AML-193 (cell line): ENCODE results near the gene NKAIN2.
"Not testable (repeated sequence)": the region's sequence is repeated elsewhere in the genome, so short reads cannot be mapped to it uniquely, and the experiment has no call there.

Experiments
- DNase-seq, 2 experiments: peaks; one replicate each; lab custom pipeline; 2025; lab: John Stamatoyannopoulos, UW

Gene NKAIN2

DNA sequence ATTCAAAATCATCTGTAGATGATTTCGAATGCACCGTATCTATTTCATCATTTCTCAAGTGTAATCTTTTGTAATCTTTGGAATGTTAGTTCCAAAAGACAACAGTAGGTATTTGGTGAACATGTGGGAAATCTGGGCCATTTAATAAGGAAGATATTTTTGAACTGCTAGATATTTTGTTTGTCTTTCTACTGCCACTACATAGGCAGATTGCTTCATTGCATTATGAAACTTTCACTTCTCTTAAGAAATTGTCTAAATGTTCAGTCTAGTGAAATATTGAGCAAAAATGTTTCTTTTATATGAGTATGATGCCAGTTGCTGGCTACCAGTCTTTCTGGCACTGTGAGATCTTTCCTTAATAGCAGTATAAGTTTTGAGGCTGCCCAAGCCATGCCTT, 630.8 kb downstream of the NKAIN2 start:
- DNase-seq = no peak

DNA sequence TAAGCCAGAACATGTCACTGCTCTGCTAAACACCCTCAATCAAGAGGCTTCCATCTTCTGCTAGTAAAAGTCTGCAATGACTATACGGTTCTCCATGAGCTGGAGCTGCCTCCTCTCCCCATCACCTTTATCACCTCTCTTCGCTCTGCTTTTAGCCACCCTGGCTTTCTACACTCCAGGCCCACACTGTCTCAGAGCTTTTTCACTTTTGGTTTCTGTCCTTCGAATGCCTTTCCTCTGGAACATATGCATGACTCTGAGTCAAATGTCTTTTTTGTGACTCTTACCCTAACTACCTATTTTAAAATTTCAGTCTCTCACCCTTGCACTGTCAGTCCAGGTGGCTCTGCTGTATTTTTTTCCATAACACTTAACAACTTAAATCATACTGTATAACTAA, 633.1 kb downstream of the NKAIN2 start:
- DNase-seq = no peak

- no peak for DNase-seq
Observed at GRCh38 chr6:124438546-124439065, 634.9 kb downstream of the NKAIN2 start.

GRCh38 chr6:124441450-124441849, 637.8 kb downstream of the NKAIN2 start:
- no peak for DNase-seq

GRCh38 chr6:124443541-124443940, 639.9 kb downstream of the NKAIN2 start:
- DNase-seq = no peak

DNA sequence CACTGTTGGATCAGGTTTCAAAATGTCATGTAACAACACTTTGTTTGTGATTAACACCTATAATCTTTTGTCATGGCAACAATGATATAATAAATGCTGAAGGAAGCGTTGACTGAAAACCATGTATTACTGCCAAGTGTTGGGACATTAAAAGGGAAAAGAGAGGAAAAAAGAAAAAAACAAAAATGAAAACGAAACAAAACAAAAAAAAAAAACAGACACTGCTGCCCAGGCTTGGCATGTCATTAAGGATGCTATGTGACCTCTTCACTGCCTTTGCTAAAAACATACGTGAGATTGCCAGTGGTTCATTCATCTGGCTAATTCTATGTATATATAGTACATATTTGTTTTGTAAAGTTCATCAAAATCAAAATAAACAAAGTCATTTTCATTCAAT, 641.9 kb downstream of the NKAIN2 start:
- DNase-seq = no peak

DNA sequence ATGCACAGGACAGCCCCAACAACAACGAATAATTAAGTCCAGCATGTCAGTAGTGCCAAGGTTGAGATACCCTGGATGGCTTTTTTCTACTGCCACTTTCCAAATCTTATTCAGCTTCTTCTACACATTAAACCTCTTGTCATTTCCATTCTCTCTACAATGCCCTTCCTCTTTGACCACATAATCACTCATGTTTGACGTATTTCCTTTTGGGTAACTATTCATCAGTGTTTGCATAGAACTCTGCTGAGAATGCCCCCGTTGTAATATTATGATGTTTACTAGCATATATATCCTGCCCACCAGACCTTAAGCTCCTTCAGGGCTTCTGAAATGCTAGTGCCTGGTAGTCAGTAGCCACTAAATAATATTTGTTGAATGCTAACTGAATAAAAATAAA, 643.3 kb downstream of the NKAIN2 start:
- DNase-seq = no peak

GRCh38 chr6:124459268-124459667, 655.6 kb downstream of the NKAIN2 start:
- no peak for DNase-seq

GRCh38 chr6:124462750-124463149, 659.1 kb downstream of the NKAIN2 start:
- DNase-seq = no peak

DNA sequence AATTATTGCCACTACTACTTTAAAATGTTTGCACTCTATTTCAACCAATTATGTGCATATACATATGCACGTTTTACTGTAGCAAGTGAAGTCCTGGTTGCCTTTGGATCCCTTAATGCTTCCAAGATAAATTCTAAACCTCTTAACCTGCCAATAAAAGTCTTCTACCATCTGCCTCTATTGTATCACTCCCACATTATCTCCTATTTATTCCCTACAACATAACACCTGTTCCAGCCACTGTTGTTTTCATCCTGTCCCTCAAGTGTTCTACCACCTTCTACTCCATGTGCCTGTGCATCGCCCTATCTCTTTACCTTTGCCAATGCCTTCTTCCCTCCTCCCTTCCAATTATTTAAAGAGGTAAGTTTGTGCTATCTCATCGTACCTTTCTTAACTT, 659.6 kb downstream of the NKAIN2 start:
- DNase-seq = no peak

- not testable (repeated sequence) for DNase-seq
Observed at GRCh38 chr6:124464600-124464999, 660.9 kb downstream of the NKAIN2 start.

DNA sequence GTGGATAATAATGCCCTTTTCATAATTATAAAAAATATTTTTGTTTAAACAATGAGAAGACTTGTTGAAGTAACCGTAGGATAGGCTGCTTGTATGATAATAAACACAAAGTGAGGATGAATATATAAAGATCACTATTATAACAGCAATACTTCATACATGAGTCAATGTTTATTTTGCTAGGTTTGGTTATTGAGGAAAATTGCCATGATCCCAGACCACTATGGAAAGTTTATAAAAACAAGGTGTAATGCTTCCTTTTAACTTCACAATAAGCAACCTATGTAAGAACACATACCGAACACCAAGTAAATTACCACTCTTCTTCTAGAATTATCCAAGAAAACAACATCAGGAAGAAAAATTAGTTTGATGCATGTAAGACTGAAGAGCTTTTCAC, 663.3 kb downstream of the NKAIN2 start:
- DNase-seq = no peak

GRCh38 chr6:124467366-124467765, 663.7 kb downstream of the NKAIN2 start:
- no peak for DNase-seq

- DNase-seq = no peak
Observed at GRCh38 chr6:124470803-124471202, 667.1 kb downstream of the NKAIN2 start.

DNA sequence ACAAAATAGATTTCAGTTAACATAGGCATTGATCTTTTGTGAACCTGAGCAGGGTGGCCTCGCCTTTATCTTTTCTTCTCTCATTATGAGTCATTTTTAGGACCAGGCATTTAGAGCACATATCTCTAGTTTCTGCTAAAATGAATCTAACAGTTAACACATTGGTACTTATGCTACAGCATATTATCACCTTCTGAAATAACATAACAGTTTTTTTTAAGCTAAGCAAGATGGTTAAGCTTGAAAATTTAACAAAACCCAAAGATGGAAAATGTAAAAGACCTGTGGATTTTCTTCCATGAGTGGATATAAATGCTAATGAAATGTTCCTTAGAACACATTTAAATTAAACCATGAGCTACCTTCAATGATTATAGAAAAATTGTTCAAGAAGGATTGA, 671.5 kb downstream of the NKAIN2 start:
- no peak for DNase-seq

GRCh38 chr6:124478906-124479305, 675.2 kb downstream of the NKAIN2 start:
- DNase-seq = no peak

DNA sequence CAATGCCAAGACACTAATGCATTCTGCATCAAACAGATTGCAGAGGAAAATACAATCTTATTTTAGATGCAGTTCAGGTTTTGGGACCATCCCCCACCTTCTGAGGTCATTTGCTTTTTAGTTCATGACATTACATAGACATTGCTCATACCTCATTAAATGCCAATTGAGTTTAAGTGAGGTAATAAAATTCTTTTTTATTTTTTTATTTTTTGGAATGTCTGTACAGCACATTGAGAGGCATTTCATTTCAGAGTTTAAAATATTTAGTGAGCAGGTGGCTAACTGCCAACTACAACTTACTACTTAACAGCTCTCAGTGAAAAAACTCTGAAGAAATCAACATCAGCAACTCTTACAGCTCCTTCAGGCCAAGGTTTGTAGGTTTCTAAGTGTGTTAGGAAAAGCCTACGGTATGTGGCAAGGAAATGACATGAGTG, 676.3 kb downstream of the NKAIN2 start:
- no peak for DNase-seq

DNA sequence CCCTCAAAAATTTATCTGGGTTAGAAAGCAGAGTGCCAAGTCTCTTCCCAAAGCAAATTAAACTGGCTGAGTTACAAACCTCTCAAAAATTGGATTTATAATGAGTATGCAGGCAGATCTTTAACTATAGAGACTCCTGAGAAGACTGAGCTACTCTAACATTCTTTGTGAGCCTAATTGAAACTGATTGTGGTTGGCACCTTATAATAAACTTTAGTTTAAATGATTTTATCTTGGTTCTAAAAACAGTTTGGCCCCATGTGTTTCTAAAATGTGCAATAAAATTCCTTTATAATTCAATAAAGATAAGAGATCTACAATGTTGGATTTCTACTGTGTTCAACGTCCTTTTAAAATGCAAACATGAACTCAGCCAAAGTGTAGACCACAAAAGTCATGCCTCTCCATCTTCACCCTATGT, 678.4 kb downstream of the NKAIN2 start:
- no peak for DNase-seq

GRCh38 chr6:124487623-124488431, 684.2 kb downstream of the NKAIN2 start:
- no peak for DNase-seq

DNA sequence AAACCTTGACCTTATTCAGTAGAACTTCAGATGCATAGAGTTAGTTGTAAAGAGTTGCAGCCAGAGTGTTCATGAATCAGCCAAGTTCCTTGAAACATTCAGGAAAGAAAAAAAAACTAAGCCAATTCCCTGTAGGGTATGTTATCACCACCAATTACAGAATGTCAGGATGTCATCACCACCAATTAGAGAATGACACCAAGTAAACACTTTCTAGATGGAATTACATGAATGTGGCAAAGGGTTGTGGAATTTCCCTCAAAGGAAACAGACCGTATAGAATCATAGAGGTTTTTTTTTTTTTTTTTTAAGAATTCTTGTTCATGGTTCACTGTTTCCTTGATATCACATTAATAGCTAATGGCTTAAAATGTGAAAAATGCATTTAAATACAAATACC, 686.5 kb downstream of the NKAIN2 start:
- no peak for DNase-seq

- no peak for DNase-seq
Observed at GRCh38 chr6:124493259-124493658, 689.6 kb downstream of the NKAIN2 start.

GRCh38 chr6:124494956-124495664, 691.4 kb downstream of the NKAIN2 start:
- DNase-seq = no peak

- DNase-seq = no peak
Observed at GRCh38 chr6:124495665-124496190, 692.1 kb downstream of the NKAIN2 start.
